HepG2 (cell line): ENCODE results near the gene MBTPS1.

ENCODE experiments used
- EZH2 ChIP-seq: conservative IDR thresholded peaks from 2 replicates; pipeline ENCODE4 v1.6.1; 2012; ENCODE audit warnings: mild to moderate bottlenecking, low read depth, low read length, moderate library complexity
- MTA1 ChIP-seq: sonication (generic); formaldehyde crosslinking; IDR thresholded peaks from 2 replicates; pipeline ENCODE4 v1.4.0; 2020; ENCODE audit warnings: missing genetic modification reagents, mild to moderate bottlenecking, borderline replicate concordance
- SOX6 ChIP-seq, 2 experiments: fragments of 450-650 bp in 1 of 2; sonication (generic) in 1 of 2; formaldehyde crosslinking in 1 of 2; IDR thresholded peaks; 2 replicates each; pipeline versions ENCODE4 v1.4.0 to v1.6.1; 2017 to 2020; ENCODE audit warnings: antibody characterized with exemption in 1 of 2, mild to moderate bottlenecking in 1 of 2, missing genetic modification reagents in 1 of 2
- ZNF556 ChIP-seq: sonication (generic); formaldehyde crosslinking; IDR thresholded peaks from 2 replicates; pipeline ENCODE4 v1.4.0; 2020; ENCODE audit warnings: mild to moderate bottlenecking, missing genetic modification reagents, borderline replicate concordance
- TF ChIP-seq, protein P1 (sequence below): sonication (generic); formaldehyde crosslinking; IDR thresholded peaks from 2 replicates; pipeline ENCODE4 v1.8.1; 2023; ENCODE audit warnings: mild to moderate bottlenecking, inconsistent platforms, moderate library complexity, missing genetic modification reagents, borderline replicate concordance
- TF ChIP-seq, protein P2 (sequence below): sonication (generic); formaldehyde crosslinking; IDR thresholded peaks from 2 replicates; pipeline ENCODE4 v1.5.0; 2020; ENCODE audit warnings: mild to moderate bottlenecking, missing genetic modification reagents, moderate library complexity
- TF ChIP-seq, protein P3 (sequence below): sonication (generic); formaldehyde crosslinking; IDR thresholded peaks from 2 replicates; pipeline ENCODE4 v1.5.0; 2020; ENCODE audit warnings: missing genetic modification reagents

DNA sequence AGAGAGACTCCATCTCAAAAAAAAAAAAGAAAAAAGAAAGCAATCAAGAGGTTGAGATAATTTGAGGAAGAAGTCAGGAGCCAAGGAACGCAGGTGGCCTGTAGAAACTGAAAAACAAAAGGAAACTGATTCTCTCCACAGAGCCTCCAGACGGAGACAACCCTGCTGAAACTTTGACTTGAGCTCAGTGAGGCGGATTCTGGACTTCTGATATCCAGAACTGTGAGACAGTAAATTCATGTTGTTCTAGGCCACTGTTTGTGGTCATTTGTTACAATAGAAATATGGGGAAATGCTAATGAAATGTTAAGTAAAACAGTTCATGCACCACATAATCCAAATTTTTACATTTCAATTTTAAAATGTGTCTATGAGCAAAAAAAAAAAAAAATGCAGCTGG lies 5.2 kb downstream of the MBTPS1 start:
- TF ChIP-seq ZNF556 (CRISPR knock-in tag) (no peak), EZH2 (no peak), MTA1 (no peak), SOX6 (IDR thresholded peaks at IDR 0.05) (no peak), SOX6 (CRISPR knock-in tag; IDR thresholded peaks at IDR 0.05) (no peak)
- TF ChIP-seq, protein P1, sequence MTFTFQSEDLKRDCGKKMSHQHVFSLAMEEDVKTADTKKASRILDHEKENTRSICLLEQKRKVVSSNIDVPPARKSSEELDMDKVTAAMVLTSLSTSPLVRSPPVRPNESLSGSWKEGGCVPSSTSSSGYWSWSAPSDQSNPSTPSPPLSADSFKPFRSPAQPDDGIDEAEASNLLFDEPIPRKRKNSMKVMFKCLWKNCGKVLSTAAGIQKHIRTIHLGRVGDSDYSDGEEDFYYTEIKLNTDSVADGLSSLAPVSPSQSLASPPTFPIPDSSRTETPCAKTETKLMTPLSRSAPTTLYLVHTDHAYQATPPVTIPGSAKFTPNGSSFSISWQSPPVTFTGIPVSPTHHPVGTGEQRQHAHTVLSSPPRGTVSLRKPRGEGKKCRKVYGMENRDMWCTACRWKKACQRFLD (CRISPR knock-in tag): no peak
- TF ChIP-seq, protein P2, sequence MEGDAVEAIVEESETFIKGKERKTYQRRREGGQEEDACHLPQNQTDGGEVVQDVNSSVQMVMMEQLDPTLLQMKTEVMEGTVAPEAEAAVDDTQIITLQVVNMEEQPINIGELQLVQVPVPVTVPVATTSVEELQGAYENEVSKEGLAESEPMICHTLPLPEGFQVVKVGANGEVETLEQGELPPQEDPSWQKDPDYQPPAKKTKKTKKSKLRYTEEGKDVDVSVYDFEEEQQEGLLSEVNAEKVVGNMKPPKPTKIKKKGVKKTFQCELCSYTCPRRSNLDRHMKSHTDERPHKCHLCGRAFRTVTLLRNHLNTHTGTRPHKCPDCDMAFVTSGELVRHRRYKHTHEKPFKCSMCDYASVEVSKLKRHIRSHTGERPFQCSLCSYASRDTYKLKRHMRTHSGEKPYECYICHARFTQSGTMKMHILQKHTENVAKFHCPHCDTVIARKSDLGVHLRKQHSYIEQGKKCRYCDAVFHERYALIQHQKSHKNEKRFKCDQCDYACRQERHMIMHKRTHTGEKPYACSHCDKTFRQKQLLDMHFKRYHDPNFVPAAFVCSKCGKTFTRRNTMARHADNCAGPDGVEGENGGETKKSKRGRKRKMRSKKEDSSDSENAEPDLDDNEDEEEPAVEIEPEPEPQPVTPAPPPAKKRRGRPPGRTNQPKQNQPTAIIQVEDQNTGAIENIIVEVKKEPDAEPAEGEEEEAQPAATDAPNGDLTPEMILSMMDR (CRISPR knock-in tag): no peak
- TF ChIP-seq, protein P3, sequence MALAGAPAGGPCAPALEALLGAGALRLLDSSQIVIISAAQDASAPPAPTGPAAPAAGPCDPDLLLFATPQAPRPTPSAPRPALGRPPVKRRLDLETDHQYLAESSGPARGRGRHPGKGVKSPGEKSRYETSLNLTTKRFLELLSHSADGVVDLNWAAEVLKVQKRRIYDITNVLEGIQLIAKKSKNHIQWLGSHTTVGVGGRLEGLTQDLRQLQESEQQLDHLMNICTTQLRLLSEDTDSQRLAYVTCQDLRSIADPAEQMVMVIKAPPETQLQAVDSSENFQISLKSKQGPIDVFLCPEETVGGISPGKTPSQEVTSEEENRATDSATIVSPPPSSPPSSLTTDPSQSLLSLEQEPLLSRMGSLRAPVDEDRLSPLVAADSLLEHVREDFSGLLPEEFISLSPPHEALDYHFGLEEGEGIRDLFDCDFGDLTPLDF (CRISPR knock-in tag): no peak
